ENCODE data around the gene MYO9A. TPM values are rescaled to one million over a fixed set of nuclear protein-coding genes. Genes with fewer than 3 reads are reported as not detected.

The MYO9A gene
- total RNA-seq, 1 experiment from 2014 or later = 21.4 TPM

GRCh38 chr15:71825021-71825730, 292.8 kb downstream of the MYO9A start:
- no peak overlapping the region for H2BK5ac ChIP-seq (ENCODE audit: insufficient read length, low read length)
- no peak overlapping the region for H3K27ac ChIP-seq (ENCODE audit: insufficient read length, low read depth, low read length)
- no peaks in the 10 kb centered on the region for H3K79me1 ChIP-seq (ENCODE audit: insufficient read depth, low read depth, low read length, poor library complexity, severe bottlenecking)
- peaks cover 25 to 34% of the 10 kb centered on the region in 2 experiments for H3K4me1 Mint-ChIP-seq
- no peaks in the 10 kb centered on the region for H3K79me2 ChIP-seq (ENCODE audit: insufficient read depth, low read length)
- H2BK120ac ChIP-seq (ENCODE audit: low read depth, low read length, poor library complexity, severe bottlenecking) = no peak overlapping the region
- H3K23me2 ChIP-seq (ENCODE audit: insufficient read length, low read depth, low read length, poor library complexity, severe bottlenecking) = no peaks in the 10 kb centered on the region
- no peak overlapping the region for H3K4ac ChIP-seq (ENCODE audit: low read depth, low read length)
- no peak overlapping the region for H2AK5ac ChIP-seq (ENCODE audit: insufficient read length, low read length)
- no peak overlapping the region for H3K14ac ChIP-seq (ENCODE audit: insufficient read depth, low read length)
- no peak overlapping the region; a peak in 1 of 7 replicates for H3K27ac Mint-ChIP-seq
- H2AFZ ChIP-seq (ENCODE audit: low read length) = no peak overlapping the region
- H4K20me1 ChIP-seq (ENCODE audit: control insufficient read depth, insufficient read depth, insufficient read length) = no peaks in the 10 kb centered on the region
- H4K8ac ChIP-seq (replicated peaks; ENCODE audit: insufficient read length, low read depth, low read length) = no peak overlapping the region
- no peak overlapping the region for H3K18ac ChIP-seq (ENCODE audit: insufficient read length, low read depth, low read length)
- H3K9me3 ChIP-seq (ENCODE audit: control insufficient read depth, low read depth, low read length) = no peaks in the 10 kb centered on the region
- H3K9ac ChIP-seq (ENCODE audit: extremely low read depth, insufficient read length, low read length) = no peak overlapping the region
- no CpG with 5 or more reads among the region's 4 CpGs for WGBS (ENCODE audit: extremely low coverage, insufficient read length, low lambda C conversion rate)
- no peak overlapping the region for H4K91ac ChIP-seq (ENCODE audit: insufficient read length, low read depth, low read length)
- no peak overlapping the region for H3K23ac ChIP-seq (ENCODE audit: insufficient read length, low read depth, low read length)
- H3K4me3 Mint-ChIP-seq = no peak overlapping the region
- no peaks in the 10 kb centered on the region for H3K4me1 ChIP-seq (ENCODE audit: insufficient read depth, low read length)
- no peak overlapping the region for H2BK20ac ChIP-seq (ENCODE audit: low read depth, low read length, poor library complexity, severe bottlenecking)
- no peak overlapping the region for H2BK12ac ChIP-seq (ENCODE audit: insufficient read length, low read depth, low read length)
- H3T11ph ChIP-seq (ENCODE audit: low read length) = no peak overlapping the region
- H3K56ac ChIP-seq (ENCODE audit: insufficient read length, low read depth, low read length) = no peak overlapping the region
- H3K9me3 Mint-ChIP-seq = peaks cover 8 to 18% of the 10 kb centered on the region in 2 experiments; a peak in 4 of 5 replicates
- H2BK15ac ChIP-seq (ENCODE audit: low read depth, low read length) = no peak overlapping the region
- DNase-seq = no peak
- H3K27me3 Mint-ChIP-seq (ENCODE audit: low read depth) = no peaks in the 10 kb centered on the region
- no peaks in the 10 kb centered on the region for H3K27me3 ChIP-seq (ENCODE audit: insufficient read depth, low read length)
- no peak for TF ChIP-seq CTCF (conservative IDR thresholded peaks at IDR 0.05)
- H3K36me3 Mint-ChIP-seq (ENCODE audit: insufficient read depth in 1 of 3, low read depth in 3 of 3) = peaks cover 24 to 42% (median 37%) of the 10 kb centered on the region in 3 experiments
- H3K4me2 ChIP-seq (ENCODE audit: insufficient read depth, insufficient read length, low read length) = no peak overlapping the region
- no peak overlapping the region for H4K5ac ChIP-seq (ENCODE audit: insufficient read length, low read depth, low read length)
